HepG2 (cell line): Measurements from ENCODE around the gene COG5. TPM values are rescaled to one million over a fixed set of nuclear protein-coding genes. Genes with fewer than 3 reads are reported as not detected.

Experiments
- AKAP8 ChIP-seq: sonication (generic); formaldehyde crosslinking; IDR thresholded peaks from 2 replicates; pipeline ENCODE4 v1.5.1; 2020; ENCODE audit warnings: mild to moderate bottlenecking, missing genetic modification reagents
- ARID3A ChIP-seq: IDR thresholded peaks from 2 replicates; pipeline ENCODE4 v1.6.1; 2012; ENCODE audit warnings: low read depth, low read length, improper control_type of control experiment
- ARNT2 ChIP-seq: sonication (generic); formaldehyde crosslinking; IDR thresholded peaks from 2 replicates; pipeline ENCODE4 v1.8.0; 2022; ENCODE audit warnings: mild to moderate bottlenecking, low read depth, missing genetic modification reagents, moderate library complexity
- BCL3 ChIP-seq: sonication (generic); formaldehyde crosslinking; IDR thresholded peaks from 2 replicates; pipeline ENCODE4 v1.5.1; 2020; ENCODE audit warnings: mild to moderate bottlenecking, missing genetic modification reagents, moderate library complexity
- BHLHE40 ChIP-seq: IDR thresholded peaks from 2 replicates; pipeline ENCODE4 v1.6.1; 2011; ENCODE audit warnings: low read length, improper control_type of control experiment
- KAT8 ChIP-seq: IDR thresholded peaks from 2 replicates; pipeline ENCODE4 v1.6.1; 2016; ENCODE audit warnings: missing genetic modification reagents, missing compliant biosample characterization
- KLF11 ChIP-seq: IDR thresholded peaks from 2 replicates; pipeline ENCODE4 v1.6.1; 2016; ENCODE audit warnings: missing compliant biosample characterization
- MLX ChIP-seq: IDR thresholded peaks from 2 replicates; pipeline ENCODE4 v1.6.1; 2016
- MNT ChIP-seq: fragments of 450-650 bp; IDR thresholded peaks from 2 replicates; pipeline ENCODE4 v1.6.1; 2016
- MXD3 ChIP-seq: IDR thresholded peaks from 2 replicates; pipeline ENCODE4 v1.6.1; 2016; ENCODE audit warnings: mild to moderate bottlenecking, missing biosample characterization, missing genetic modification reagents
- PATZ1 ChIP-seq: sonication (generic); formaldehyde crosslinking; IDR thresholded peaks from 2 replicates; pipeline ENCODE4 v1.4.0; 2020; ENCODE audit warnings: missing genetic modification reagents
- U2AF2 ChIP-seq: fragments of 200-400 bp; formaldehyde crosslinking; IDR thresholded peaks from 2 replicates; pipeline ENCODE4 v1.6.1; 2017; ENCODE audit warnings: low read depth, mild to moderate bottlenecking, low read length
- ZBED4 ChIP-seq: sonication (generic); formaldehyde crosslinking; IDR thresholded peaks from 2 replicates; pipeline ENCODE4 v1.4.0; 2020; ENCODE audit warnings: missing genetic modification reagents, borderline replicate concordance
- ZNF292 ChIP-seq: sonication (generic); formaldehyde crosslinking; IDR thresholded peaks from 2 replicates; pipeline ENCODE4 v1.8.1; 2022; ENCODE audit warnings: mild to moderate bottlenecking, low read depth, missing genetic modification reagents, borderline replicate concordance
- polyA plus RNA-seq, 8 experiments: library from polyadenylated mRNA; depleted of rRNA in 3 of 8; stranded (reverse) in 7 of 8; unstranded in 1 of 8; fragments of >200 nt; fragmentation: Illumina TruSeq in 4 of 8; extraction: Trizol in 4 of 8; gene quantifications; 2 replicates each; pipeline versions ENCODE4 v1.2.1 to v1.2.3, GENCODE V29; 2011 to 2016; ENCODE audit warnings: low read depth in 4 of 8, missing spikeins in 1 of 8, mixed read lengths in 1 of 8; ENCODE audit not compliant: insufficient read depth in 1 of 8
- total RNA-seq, 5 experiments: library from RNA; depleted of rRNA; stranded (reverse); fragments of >200 nt; fragmentation: Illumina TruSeq; extraction: Trizol; gene quantifications; 2 replicates each; pipeline ENCODE4 v1.2.3, GENCODE V29; 2016; ENCODE audit warnings: low read depth in 1 of 5

The COG5 gene
- total and polyA plus RNA-seq, 2 of the 13 experiments (the other 11 are each of a cell fraction or from before 2014, with no cell fraction given) = 20.4 to 31.3 TPM

GRCh38 chr7:107579885-107580715 is 16.4 kb upstream of the COG5 start, which contains the start of gene BCAP29 (continued):
- peak; percentile 100 for TF ChIP-seq ZBED4 (CRISPR knock-in tag)
- TF ChIP-seq AKAP8 (CRISPR knock-in tag) = no peak
- TF ChIP-seq ARNT2 (CRISPR knock-in tag) = peak; percentile 85
- no peak for TF ChIP-seq U2AF2
- TF ChIP-seq ZNF292 (CRISPR knock-in tag) = no peak
- TF ChIP-seq BCL3 (CRISPR knock-in tag) = no peak; the same call in 1 of the 2 replicates
- no peak for TF ChIP-seq ARID3A
- TF ChIP-seq MXD3 (CRISPR knock-in tag) = no peak; the same call in 1 of the 2 replicates
- no peak for TF ChIP-seq BHLHE40
- TF ChIP-seq PATZ1 (CRISPR knock-in tag) = peak; percentile 87
- TF ChIP-seq KLF11 = no peak
- no peak; the same call in 1 of the 2 replicates for TF ChIP-seq KAT8 (CRISPR knock-in tag)
- TF ChIP-seq MLX (CRISPR knock-in tag) = no peak
- no peak for TF ChIP-seq MNT
